ENCODE measurements around the gene ATG9B. TPM values are rescaled to one million over a fixed set of nuclear protein-coding genes. Genes with fewer than 3 reads are reported as not detected.

The ATG9B gene
- polyA plus RNA-seq, 1 of the 3 experiments (the other 2 are of a cell fraction): 0.67 TPM

DNA sequence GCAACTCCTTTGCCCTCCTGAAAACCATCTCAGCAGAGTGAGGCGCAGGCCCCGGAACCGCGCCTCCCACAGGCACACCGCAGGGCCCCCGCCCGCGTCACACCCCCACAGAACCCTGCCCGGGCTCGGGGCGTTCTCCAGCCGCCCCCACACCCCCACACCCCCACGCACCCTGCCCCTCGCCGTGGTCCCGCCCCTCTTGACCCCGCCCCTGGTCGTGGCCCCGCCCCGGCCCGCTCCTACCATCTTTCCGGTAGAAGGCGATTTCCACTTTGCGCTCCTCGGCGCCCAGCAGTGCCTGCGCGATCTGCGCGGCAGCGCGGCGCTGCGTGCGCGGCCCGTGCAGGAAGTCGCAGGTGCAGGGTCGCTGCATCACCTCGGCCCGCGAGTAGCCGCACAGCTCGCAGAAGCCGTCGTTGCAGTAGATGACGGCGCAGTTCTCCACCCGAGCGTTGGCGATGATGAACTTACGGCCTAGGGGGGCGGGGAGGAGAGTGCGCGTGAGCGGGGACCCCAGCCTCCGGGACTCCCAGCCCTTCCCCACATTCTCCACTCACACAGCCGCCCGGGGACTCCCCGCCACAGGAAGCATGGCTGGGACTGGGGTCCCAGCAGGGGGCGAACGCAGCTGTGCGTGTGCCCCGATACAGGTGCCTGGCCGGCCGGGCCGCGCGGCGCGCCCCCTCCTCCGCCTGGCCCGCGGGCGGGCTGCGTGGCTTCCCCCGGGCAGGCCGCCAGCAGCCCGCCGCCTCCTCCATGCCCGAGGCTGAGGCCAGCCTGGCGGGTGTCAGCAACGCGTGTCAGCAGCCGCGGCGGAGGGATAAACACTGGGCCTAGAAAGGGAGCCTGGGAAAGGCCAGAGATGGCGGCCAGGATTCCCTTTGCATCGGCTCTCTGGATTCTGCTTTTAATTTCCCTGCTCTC, 49.6 kb downstream of the ATG9B start:
- Histone ChIP-seq H3F3A (replicated peaks; ENCODE audit: insufficient read depth) (peaks cover 5% of the 10 kb centered on the region), H3K27me3 (ENCODE audit: insufficient read depth) (peaks cover 71% of the 10 kb centered on the region), H3K9me3 (no peaks in the 10 kb centered on the region), H3K4me2 (0 out of 2 replicates have a peak overlapping the region, but pooled peaks have one; percentile 24), H2AFZ (ENCODE audit: low read depth) (no peak overlapping the region), H3K79me2 (ENCODE audit: insufficient read depth) (no peaks in the 10 kb centered on the region), H3K9ac (no peak overlapping the region), H3K36me3 (replicated peaks in 1 of 2; ENCODE audit: control insufficient read depth in 1 of 2, insufficient read depth in 2 of 2, low read length in 1 of 2) (no peaks in the 10 kb centered on the region), H3K9me2 (no peaks in the 10 kb centered on the region), H3K27ac (ENCODE audit: low read depth in 2 of 2, low read length in 1 of 2) (peak overlapping the region in 1 of 2 experiments; percentile 100; a peak in 3 of 4 replicates), H3K4me3 (ENCODE audit: low read depth in 2 of 2, low read length in 1 of 2) (peak overlapping the region in 1 of 2 experiments; percentile 37; a peak in 2 of 4 replicates), H4K20me1 (ENCODE audit: insufficient read depth) (no peaks in the 10 kb centered on the region), H3K4me1 (ENCODE audit: control insufficient read depth in 1 of 2, insufficient read depth in 2 of 2, low read depth in 1 of 2, low read length in 1 of 2) (peaks cover 0 to 90% of the 10 kb centered on the region in 2 experiments; a peak in 2 of 4 replicates)
- TF ChIP-seq SMC3 (IDR thresholded peaks at IDR 0.05; ENCODE audit: low read depth, low read length) (peak; percentile 31; the same call in 1 of the 2 replicates), RAD21 (IDR thresholded peaks at IDR 0.05; ENCODE audit: low read length) (peak; percentile 38; the same call in 1 of the 2 replicates), TEAD4 (IDR thresholded peaks at IDR 0.05; ENCODE audit: borderline replicate concordance, insufficient read depth) (no peak), FOXJ3 (CRISPR knock-in tag; IDR thresholded peaks at IDR 0.05) (peak; percentile 12; the same call in 1 of the 2 replicates), MXI1 (IDR thresholded peaks at IDR 0.05; ENCODE audit: low read depth, low read length) (peak; percentile 17; the same call in 1 of the 2 replicates)
- TF ChIP-seq, protein P1, sequence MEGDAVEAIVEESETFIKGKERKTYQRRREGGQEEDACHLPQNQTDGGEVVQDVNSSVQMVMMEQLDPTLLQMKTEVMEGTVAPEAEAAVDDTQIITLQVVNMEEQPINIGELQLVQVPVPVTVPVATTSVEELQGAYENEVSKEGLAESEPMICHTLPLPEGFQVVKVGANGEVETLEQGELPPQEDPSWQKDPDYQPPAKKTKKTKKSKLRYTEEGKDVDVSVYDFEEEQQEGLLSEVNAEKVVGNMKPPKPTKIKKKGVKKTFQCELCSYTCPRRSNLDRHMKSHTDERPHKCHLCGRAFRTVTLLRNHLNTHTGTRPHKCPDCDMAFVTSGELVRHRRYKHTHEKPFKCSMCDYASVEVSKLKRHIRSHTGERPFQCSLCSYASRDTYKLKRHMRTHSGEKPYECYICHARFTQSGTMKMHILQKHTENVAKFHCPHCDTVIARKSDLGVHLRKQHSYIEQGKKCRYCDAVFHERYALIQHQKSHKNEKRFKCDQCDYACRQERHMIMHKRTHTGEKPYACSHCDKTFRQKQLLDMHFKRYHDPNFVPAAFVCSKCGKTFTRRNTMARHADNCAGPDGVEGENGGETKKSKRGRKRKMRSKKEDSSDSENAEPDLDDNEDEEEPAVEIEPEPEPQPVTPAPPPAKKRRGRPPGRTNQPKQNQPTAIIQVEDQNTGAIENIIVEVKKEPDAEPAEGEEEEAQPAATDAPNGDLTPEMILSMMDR (IDR thresholded peaks at IDR 0.05): peak; percentile 36
- peak; percentile 82 for DNase-seq
- CTCF ChIA-PET: interaction anchor here (0.6 to 27.1 kb wide), 28 partner anchors 8 to 206 kb away, joined by 3 to 761 read pairs (median 4); partner anchors contain the start of genes ABCB8 and TMEM176B
- WGBS (ENCODE audit: low lambda C conversion rate): 49% methylated on average over 62 of the region's 89 CpGs
- POLR2A ChIA-PET: interaction anchor here (0.6 to 2.0 kb wide), 12 partner anchors 10 to 606 kb away, joined by 3 to 9 read pairs (median 3); partner anchors contain the start of gene REPIN1

DNA sequence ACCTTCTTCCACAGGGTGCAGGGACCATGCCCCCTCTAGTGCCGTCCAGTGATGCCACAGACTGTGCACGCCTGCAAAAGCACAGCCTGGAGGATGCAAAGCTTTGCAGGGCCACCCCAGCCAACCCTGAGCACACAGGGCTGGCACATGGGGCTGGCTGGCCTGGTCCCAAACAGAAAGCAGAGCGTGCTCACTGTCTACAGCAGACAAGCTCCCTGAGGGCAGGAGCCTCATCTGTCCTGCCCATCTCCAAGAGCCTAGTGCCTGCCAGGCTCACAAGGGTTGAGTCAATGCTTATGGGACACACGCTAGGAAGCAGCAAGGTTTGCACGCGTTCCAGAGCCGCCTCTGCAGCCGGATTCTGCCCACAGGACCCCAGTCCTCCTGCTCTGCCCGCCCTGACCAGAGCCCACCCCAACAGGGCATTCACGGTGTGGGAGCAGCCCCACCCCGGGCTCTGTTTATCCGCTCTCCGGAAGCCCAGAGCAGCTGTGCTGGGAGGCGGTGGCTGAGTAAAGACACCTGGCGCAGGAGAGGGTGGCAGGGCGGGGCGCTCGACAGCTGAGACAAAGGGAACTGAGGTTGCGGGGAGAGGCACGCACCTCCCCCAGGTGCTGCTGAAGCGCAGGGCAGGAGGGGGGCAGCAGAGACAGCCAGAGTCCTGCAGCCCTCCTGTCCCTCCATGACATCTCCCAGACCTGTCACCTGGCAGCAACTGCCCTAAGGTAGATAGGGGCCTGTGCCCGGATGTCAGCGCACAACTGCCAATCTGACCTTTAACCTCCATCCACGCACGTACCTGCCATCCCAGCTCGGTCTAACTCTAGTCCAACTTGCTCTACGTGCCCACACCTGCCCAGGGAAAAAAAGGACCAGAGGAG, 50.5 kb downstream of the ATG9B start:
- no peak overlapping the region for H3K4me2 ChIP-seq
- H4K20me1 ChIP-seq (ENCODE audit: insufficient read depth): no peaks in the 10 kb centered on the region
- 91% methylated on average over 24 of the region's 27 CpGs for WGBS (ENCODE audit: low lambda C conversion rate)
- peak overlapping the region in 1 of 2 experiments; percentile 100; a peak in 2 of 4 replicates for H3K27ac ChIP-seq (ENCODE audit: low read depth in 2 of 2, low read length in 1 of 2)
- no peaks in the 10 kb centered on the region for H3K9me3 ChIP-seq
- peaks cover 5% of the 10 kb centered on the region for H3F3A ChIP-seq (replicated peaks; ENCODE audit: insufficient read depth)
- no peak overlapping the region for H2AFZ ChIP-seq (ENCODE audit: low read depth)
- no peak overlapping the region for H3K4me3 ChIP-seq (ENCODE audit: low read depth in 2 of 2, low read length in 1 of 2)
- peaks cover 0 to 90% of the 10 kb centered on the region in 2 experiments; a peak in 2 of 4 replicates for H3K4me1 ChIP-seq (ENCODE audit: control insufficient read depth in 1 of 2, insufficient read depth in 2 of 2, low read depth in 1 of 2, low read length in 1 of 2)
- H3K36me3 ChIP-seq (replicated peaks in 1 of 2; ENCODE audit: control insufficient read depth in 1 of 2, insufficient read depth in 2 of 2, low read length in 1 of 2): no peaks in the 10 kb centered on the region
- ChIA-PET POLR2A (interaction anchor here (0.9 to 1.7 kb wide), 3 partner anchors 9 to 32 kb away, joined by 3 to 9 read pairs (median 4); no protein-coding TSS in a partner anchor), CTCF (interaction anchor here (0.6 to 27.1 kb wide), 17 partner anchors 9 to 186 kb away, joined by 3 to 761 read pairs (median 4); no protein-coding TSS in a partner anchor)
- H3K9ac ChIP-seq: no peak overlapping the region
- no peak for DNase-seq
- H3K9me2 ChIP-seq: no peaks in the 10 kb centered on the region
- H3K79me2 ChIP-seq (ENCODE audit: insufficient read depth): no peaks in the 10 kb centered on the region
- peaks cover 70% of the 10 kb centered on the region for H3K27me3 ChIP-seq (ENCODE audit: insufficient read depth)
- TF ChIP-seq, protein P2, sequence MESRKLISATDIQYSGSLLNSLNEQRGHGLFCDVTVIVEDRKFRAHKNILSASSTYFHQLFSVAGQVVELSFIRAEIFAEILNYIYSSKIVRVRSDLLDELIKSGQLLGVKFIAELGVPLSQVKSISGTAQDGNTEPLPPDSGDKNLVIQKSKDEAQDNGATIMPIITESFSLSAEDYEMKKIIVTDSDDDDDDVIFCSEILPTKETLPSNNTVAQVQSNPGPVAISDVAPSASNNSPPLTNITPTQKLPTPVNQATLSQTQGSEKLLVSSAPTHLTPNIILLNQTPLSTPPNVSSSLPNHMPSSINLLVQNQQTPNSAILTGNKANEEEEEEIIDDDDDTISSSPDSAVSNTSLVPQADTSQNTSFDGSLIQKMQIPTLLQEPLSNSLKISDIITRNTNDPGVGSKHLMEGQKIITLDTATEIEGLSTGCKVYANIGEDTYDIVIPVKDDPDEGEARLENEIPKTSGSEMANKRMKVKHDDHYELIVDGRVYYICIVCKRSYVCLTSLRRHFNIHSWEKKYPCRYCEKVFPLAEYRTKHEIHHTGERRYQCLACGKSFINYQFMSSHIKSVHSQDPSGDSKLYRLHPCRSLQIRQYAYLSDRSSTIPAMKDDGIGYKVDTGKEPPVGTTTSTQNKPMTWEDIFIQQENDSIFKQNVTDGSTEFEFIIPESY (IDR thresholded peaks at IDR 0.05; ENCODE audit: borderline replicate concordance, low read depth): no peak
- TF ChIP-seq MXI1 (IDR thresholded peaks at IDR 0.05; ENCODE audit: low read depth, low read length) (0 out of 2 replicates have a peak, but pooled peaks have one; percentile 27), EZH2phosphoT487 (IDR thresholded peaks at IDR 0.05; ENCODE audit: borderline replicate concordance, low read depth) (no peak), GATA2 (CRISPR knock-in tag; IDR thresholded peaks at IDR 0.05) (peak; percentile 14; the same call in 1 of the 2 replicates), TCF12 (IDR thresholded peaks at IDR 0.05) (no peak), SIN3A (IDR thresholded peaks at IDR 0.05; ENCODE audit: borderline replicate concordance, low read depth, low read length) (no peak), ELF1 (IDR thresholded peaks at IDR 0.05) (no peak), CHD2 (IDR thresholded peaks at IDR 0.05; ENCODE audit: low read length, partially characterized antibody) (peak; percentile 34)
- TF ChIP-seq, protein P3, sequence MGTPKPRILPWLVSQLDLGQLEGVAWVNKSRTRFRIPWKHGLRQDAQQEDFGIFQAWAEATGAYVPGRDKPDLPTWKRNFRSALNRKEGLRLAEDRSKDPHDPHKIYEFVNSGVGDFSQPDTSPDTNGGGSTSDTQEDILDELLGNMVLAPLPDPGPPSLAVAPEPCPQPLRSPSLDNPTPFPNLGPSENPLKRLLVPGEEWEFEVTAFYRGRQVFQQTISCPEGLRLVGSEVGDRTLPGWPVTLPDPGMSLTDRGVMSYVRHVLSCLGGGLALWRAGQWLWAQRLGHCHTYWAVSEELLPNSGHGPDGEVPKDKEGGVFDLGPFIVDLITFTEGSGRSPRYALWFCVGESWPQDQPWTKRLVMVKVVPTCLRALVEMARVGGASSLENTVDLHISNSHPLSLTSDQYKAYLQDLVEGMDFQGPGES (IDR thresholded peaks at IDR 0.05; ENCODE audit: low read depth, low read length): no peak
- TF ChIP-seq, protein P4, sequence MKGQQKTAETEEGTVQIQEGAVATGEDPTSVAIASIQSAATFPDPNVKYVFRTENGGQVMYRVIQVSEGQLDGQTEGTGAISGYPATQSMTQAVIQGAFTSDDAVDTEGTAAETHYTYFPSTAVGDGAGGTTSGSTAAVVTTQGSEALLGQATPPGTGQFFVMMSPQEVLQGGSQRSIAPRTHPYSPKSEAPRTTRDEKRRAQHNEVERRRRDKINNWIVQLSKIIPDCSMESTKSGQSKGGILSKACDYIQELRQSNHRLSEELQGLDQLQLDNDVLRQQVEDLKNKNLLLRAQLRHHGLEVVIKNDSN (IDR thresholded peaks at IDR 0.05; ENCODE audit: borderline replicate concordance, low read depth): no peak
- TF ChIP-seq, protein P5, sequence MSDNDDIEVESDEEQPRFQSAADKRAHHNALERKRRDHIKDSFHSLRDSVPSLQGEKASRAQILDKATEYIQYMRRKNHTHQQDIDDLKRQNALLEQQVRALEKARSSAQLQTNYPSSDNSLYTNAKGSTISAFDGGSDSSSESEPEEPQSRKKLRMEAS (IDR thresholded peaks at IDR 0.05; ENCODE audit: low read depth): no peak
